ENCODE measurements around the gene ASIC5. TPM values are rescaled to one million over a fixed set of nuclear protein-coding genes. Genes with fewer than 3 reads are reported as not detected.

The ASIC5 gene
- total and polyA plus RNA-seq, 2 of the 4 experiments (the other 2 are of a cell fraction) = not detected

GRCh38 chr4:155842080-155842479 is 24.0 kb downstream of the ASIC5 start:
- Histone ChIP-seq H2BK120ac (ENCODE audit: low read depth, low read length) (no peak overlapping the region), H3K4me1 (ENCODE audit: control insufficient read depth, insufficient read depth, low read length) (peaks cover 2% of the 10 kb centered on the region; the same call in 1 of the 2 replicates), H4K91ac (ENCODE audit: insufficient read depth, low read depth, low read length) (no peak overlapping the region), H3K56ac (ENCODE audit: extremely low read depth, insufficient read depth, low read length) (no peak overlapping the region), H3K18ac (ENCODE audit: low read depth, low read length) (no peak overlapping the region), H3K27ac (ENCODE audit: insufficient read depth, low read length) (no peak overlapping the region), H2AK9ac (replicated peaks; ENCODE audit: low read depth, low read length, poor library complexity) (no peak overlapping the region), H2AK5ac (ENCODE audit: low read depth, low read length) (no peak overlapping the region), H2BK5ac (ENCODE audit: low read depth, low read length, poor library complexity, severe bottlenecking) (no peak overlapping the region), H2BK20ac (ENCODE audit: low read depth, low read length) (no peak overlapping the region), H3K9ac (ENCODE audit: low read depth, low read length) (no peak overlapping the region), H3K14ac (replicated peaks; ENCODE audit: low read depth, low read length) (no peak overlapping the region), H4K8ac (ENCODE audit: low read depth in 2 of 2, low read length in 2 of 2) (no peak overlapping the region), H3K27me3 (ENCODE audit: control insufficient read depth, insufficient read depth, low read length) (no peaks in the 10 kb centered on the region), H2AFZ (replicated peaks; ENCODE audit: low read length, poor library complexity) (no peak overlapping the region), H3K79me1 (ENCODE audit: low read depth in 1 of 2, low read length in 2 of 2) (no peaks in the 10 kb centered on the region), H4K5ac (ENCODE audit: low read depth, low read length) (no peak overlapping the region), H3K9me3 (ENCODE audit: control insufficient read depth, insufficient read depth, low read length) (no peaks in the 10 kb centered on the region), H3K9me1 (ENCODE audit: insufficient read depth, low read length) (peaks cover 2% of the 10 kb centered on the region), H2BK15ac (ENCODE audit: low read depth, low read length) (no peak overlapping the region), H3K4ac (ENCODE audit: low read depth, low read length) (no peak overlapping the region), H3K4me2 (ENCODE audit: low read depth, low read length) (no peak overlapping the region), H3K4me3 (ENCODE audit: insufficient read depth, low read depth, low read length) (no peak overlapping the region), H4K20me1 (ENCODE audit: insufficient read depth, low read length) (no peaks in the 10 kb centered on the region), H3K36me3 (ENCODE audit: control insufficient read depth, insufficient read depth, low read length) (no peaks in the 10 kb centered on the region), H3K23ac (ENCODE audit: low read depth, low read length) (no peak overlapping the region)
- BruUV-seq (replicated peaks) = no TSS peak
- ATAC-seq (ENCODE audit: low read depth) (no peak), DNase-seq (no peak)
- dilution Hi-C loops (cut with HindIII; ENCODE audit: low sequenced_read_pairs, unreplicated experiment) (no loop called here), intact Hi-C loops (cut with micrococcal nuclease) (no loop called here), in situ Hi-C loops (cut with MboI; ENCODE audit: low sequenced_read_pairs) (no loop called here)
- CTCF ChIA-PET = no interaction called here
- TF ChIP-seq RAD21 (IDR thresholded peaks at IDR 0.05; ENCODE audit: low read length) = no peak
- TF ChIP-seq MAZ (IDR thresholded peaks at IDR 0.05; ENCODE audit: borderline replicate concordance, low read depth, low read length) = no peak
- TF ChIP-seq POLR2A (IDR thresholded peaks at IDR 0.05; ENCODE audit: low read depth, low read length) = no peak
- no peak for TF ChIP-seq NFE2L2 (IDR thresholded peaks at IDR 0.05; ENCODE audit: low read depth, low read length)
- TF ChIP-seq SMC3 (IDR thresholded peaks at IDR 0.05; ENCODE audit: low read depth, low read length) = no peak
- TF ChIP-seq CEBPB (IDR thresholded peaks at IDR 0.05; ENCODE audit: low read depth, low read length) = no peak
- TF ChIP-seq BHLHE40 (IDR thresholded peaks at IDR 0.05; ENCODE audit: low read depth, low read length) = no peak
- TF ChIP-seq CHD1 (IDR thresholded peaks at IDR 0.05; ENCODE audit: low read depth, low read length) = no peak
- no peak for TF ChIP-seq RCOR1 (IDR thresholded peaks at IDR 0.05; ENCODE audit: insufficient replicate concordance, low read length)
- no peak for TF ChIP-seq CTCF (conservative IDR thresholded peaks at IDR 0.05; ENCODE audit: low read depth, low read length)
- no peak for TF ChIP-seq FOS (IDR thresholded peaks at IDR 0.05; ENCODE audit: low read depth, low read length)
- TF ChIP-seq ELK1 (IDR thresholded peaks at IDR 0.05; ENCODE audit: borderline replicate concordance, low read depth, low read length) = no peak
- TF ChIP-seq RFX5 (IDR thresholded peaks at IDR 0.05; ENCODE audit: low read depth, low read length) = no peak
- TF ChIP-seq MXI1 (IDR thresholded peaks at IDR 0.05; ENCODE audit: borderline replicate concordance, low read depth, low read length) = no peak
- no peak for TF ChIP-seq MAFK (IDR thresholded peaks at IDR 0.05; ENCODE audit: low read depth, low read length)
- no peak for TF ChIP-seq USF2 (IDR thresholded peaks at IDR 0.05; ENCODE audit: low read depth, low read length)
- POLR2A ChIA-PET (ENCODE audit: unreplicated experiment) = no interaction called here
